Body of pancreas (tissue), 4 donors: ENCODE results near the gene ZNF200.
"Not testable (repeated sequence)": the region's sequence is repeated elsewhere in the genome, so short reads cannot be mapped to it uniquely, and the experiment has no call there.

Source experiments
- POLR2A ChIP-seq, 3 donors: fragments of 450-650 bp; IDR thresholded peaks; one replicate each; pipeline ENCODE4 v1.6.1; 2016; ENCODE audit warnings: antibody characterized with exemption in 3 of 3, mild to moderate bottlenecking in 2 of 3
- TF ChIP-seq, protein P1 (sequence below), 7 experiments: fragments of 450-650 bp in 4 of 7; fragments of 200-600 bp in 3 of 7; sonication (generic) in 3 of 7; IDR thresholded peaks; one replicate each; pipeline ENCODE4 v1.5.1; 2016 to 2019; ENCODE audit warnings: antibody characterized with exemption in 7 of 7

DNA sequence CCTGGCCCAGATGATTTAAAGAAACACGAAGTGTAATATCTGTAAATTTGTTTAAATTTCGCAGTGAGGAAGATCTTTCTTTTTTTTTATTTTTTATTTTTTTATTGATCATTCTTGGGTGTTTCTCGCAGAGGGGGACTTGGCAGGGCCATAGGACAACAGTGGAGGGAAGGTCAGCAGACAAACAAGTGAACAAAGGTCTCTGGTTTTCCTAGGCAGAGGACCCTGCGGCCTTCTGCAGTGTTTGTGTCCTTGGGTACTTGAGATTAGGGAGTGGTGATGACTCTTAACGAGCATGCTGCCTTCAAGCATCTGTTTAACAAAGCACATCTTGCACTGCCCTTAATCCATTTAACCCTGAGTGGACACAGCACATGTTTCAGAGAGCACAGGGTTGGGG, 35.8 kb upstream of the ZNF200 start:
- not testable (repeated sequence) for TF ChIP-seq POLR2A (IDR thresholded peaks at IDR 0.05)
- TF ChIP-seq, protein P1, sequence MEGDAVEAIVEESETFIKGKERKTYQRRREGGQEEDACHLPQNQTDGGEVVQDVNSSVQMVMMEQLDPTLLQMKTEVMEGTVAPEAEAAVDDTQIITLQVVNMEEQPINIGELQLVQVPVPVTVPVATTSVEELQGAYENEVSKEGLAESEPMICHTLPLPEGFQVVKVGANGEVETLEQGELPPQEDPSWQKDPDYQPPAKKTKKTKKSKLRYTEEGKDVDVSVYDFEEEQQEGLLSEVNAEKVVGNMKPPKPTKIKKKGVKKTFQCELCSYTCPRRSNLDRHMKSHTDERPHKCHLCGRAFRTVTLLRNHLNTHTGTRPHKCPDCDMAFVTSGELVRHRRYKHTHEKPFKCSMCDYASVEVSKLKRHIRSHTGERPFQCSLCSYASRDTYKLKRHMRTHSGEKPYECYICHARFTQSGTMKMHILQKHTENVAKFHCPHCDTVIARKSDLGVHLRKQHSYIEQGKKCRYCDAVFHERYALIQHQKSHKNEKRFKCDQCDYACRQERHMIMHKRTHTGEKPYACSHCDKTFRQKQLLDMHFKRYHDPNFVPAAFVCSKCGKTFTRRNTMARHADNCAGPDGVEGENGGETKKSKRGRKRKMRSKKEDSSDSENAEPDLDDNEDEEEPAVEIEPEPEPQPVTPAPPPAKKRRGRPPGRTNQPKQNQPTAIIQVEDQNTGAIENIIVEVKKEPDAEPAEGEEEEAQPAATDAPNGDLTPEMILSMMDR (IDR thresholded peaks at IDR 0.05): not testable (repeated sequence)
